Measurements from ENCODE around the gene AP5S1.
A peak's percentile ranks its signal among the peaks of the same experiment; 100 is the strongest.

AP5S1 gene

GRCh38 chr20:3846378-3846739 is 26.0 kb downstream of the AP5S1 start:
- no peak for DNase-seq (ENCODE audit: low read depth)

GRCh38 chr20:3846740-3847428 is 26.5 kb downstream of the AP5S1 start, which contains the start of gene MAVS:
MAVS (plus strand) TSS chr20:3846834; CDS start chr20:3854625, 7,791 bp downstream.
- DNase-seq (ENCODE audit: low read depth) = peak; percentile 77

- no peak for DNase-seq (ENCODE audit: low read depth)
Measured at GRCh38 chr20:3847429-3847940, 27.1 kb downstream of the AP5S1 start.

GRCh38 chr20:3848565-3848964 is 28.2 kb downstream of the AP5S1 start:
- DNase-seq (ENCODE audit: low read depth) = no peak

- no peak for DNase-seq (ENCODE audit: low read depth)
Measured at GRCh38 chr20:3854462-3854871, 34.1 kb downstream of the AP5S1 start.

- no peak for DNase-seq (ENCODE audit: low read depth)
Measured at GRCh38 chr20:3857405-3857804, 37.1 kb downstream of the AP5S1 start.

GRCh38 chr20:3858689-3859088 is 38.3 kb downstream of the AP5S1 start:
- DNase-seq (ENCODE audit: low read depth) = no peak

- no peak for DNase-seq (ENCODE audit: low read depth)
Measured at GRCh38 chr20:3861191-3861590, 40.8 kb downstream of the AP5S1 start.

GRCh38 chr20:3862333-3862732 is 42.0 kb downstream of the AP5S1 start:
- DNase-seq (ENCODE audit: low read depth) = no peak

- no peak for DNase-seq (ENCODE audit: low read depth)
Measured at GRCh38 chr20:3863317-3863716, 43.0 kb downstream of the AP5S1 start.

- no peak for DNase-seq (ENCODE audit: low read depth)
Measured at GRCh38 chr20:3864518-3864917, 44.2 kb downstream of the AP5S1 start.

- DNase-seq (ENCODE audit: low read depth) = no peak
Measured at GRCh38 chr20:3865152-3865886, 45.0 kb downstream of the AP5S1 start.

- DNase-seq (ENCODE audit: low read depth) = no peak
Measured at GRCh38 chr20:3865887-3866407, 45.6 kb downstream of the AP5S1 start.

GRCh38 chr20:3866464-3866863 is 46.1 kb downstream of the AP5S1 start:
- no peak for DNase-seq (ENCODE audit: low read depth)

GRCh38 chr20:3867802-3868201 is 47.5 kb downstream of the AP5S1 start:
- no peak for DNase-seq (ENCODE audit: low read depth)

- DNase-seq (ENCODE audit: low read depth) = no peak
Measured at GRCh38 chr20:3869839-3870634, 49.7 kb downstream of the AP5S1 start.

- DNase-seq (ENCODE audit: low read depth) = no peak
Measured at GRCh38 chr20:3871550-3872265, 51.4 kb downstream of the AP5S1 start.

- no peak for DNase-seq (ENCODE audit: low read depth)
Measured at GRCh38 chr20:3873507-3873906, 53.2 kb downstream of the AP5S1 start.

- no peak for DNase-seq (ENCODE audit: low read depth)
Measured at GRCh38 chr20:3874194-3874844, 54.0 kb downstream of the AP5S1 start.

- DNase-seq (ENCODE audit: low read depth) = no peak
Measured at GRCh38 chr20:3875378-3875974, 55.1 kb downstream of the AP5S1 start.

GRCh38 chr20:3876000-3876399 is 55.7 kb downstream of the AP5S1 start:
- no peak for DNase-seq (ENCODE audit: low read depth)
